ENCODE results near the gene KCNMB1. TPM values are rescaled to one million over a fixed set of nuclear protein-coding genes. Genes with fewer than 3 reads are reported as not detected.

KCNMB1 gene
- total RNA-seq, 2 donors from 2014 or later = 0.09 TPM; not detected in 1

DNA sequence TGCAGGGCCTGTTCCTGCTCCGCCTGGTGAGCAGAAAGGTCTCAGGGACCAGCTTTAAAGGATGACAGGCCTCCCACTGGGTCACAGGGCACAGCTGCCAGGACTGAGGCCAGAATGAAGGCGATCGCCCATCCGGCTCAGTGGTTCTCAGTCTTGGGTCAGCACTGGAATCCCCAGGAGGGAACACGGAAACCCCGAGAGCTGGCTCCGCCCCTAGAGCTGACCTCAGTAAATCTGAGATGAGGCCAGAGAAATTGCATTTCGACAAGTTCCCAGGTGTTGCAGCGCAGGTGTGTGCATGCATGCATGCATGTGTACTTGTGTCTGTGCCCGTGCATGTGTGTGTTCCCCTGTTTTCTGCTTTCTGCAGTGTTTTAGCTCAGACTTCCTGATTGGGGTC lies 47.2 kb upstream of the KCNMB1 start:
- Histone ChIP-seq H3K36me3 (ENCODE audit: control insufficient read depth, insufficient read depth, low read length) (no peaks in the 10 kb centered on the region), H3K27ac (ENCODE audit: low read depth, low read length) (no peak overlapping the region), H3K4me3 (ENCODE audit: low read length) (no peak overlapping the region), H3K27me3 (ENCODE audit: control insufficient read depth, insufficient read depth, low read length, poor library complexity, severe bottlenecking) (peaks cover 15% of the 10 kb centered on the region), H3K9ac (ENCODE audit: extremely low read depth, low read length, poor library complexity, severe bottlenecking) (no peak overlapping the region), H3K9me3 (ENCODE audit: control insufficient read depth, low read length) (peaks cover 8% of the 10 kb centered on the region), H3K4me1 (ENCODE audit: control insufficient read depth, insufficient read depth, low read length) (peaks cover 10% of the 10 kb centered on the region)
- Mint-ChIP-seq H3K4me1 (peaks cover 22% of the 10 kb centered on the region), H3K9me3 (peaks cover 8% of the 10 kb centered on the region), H3K36me3 (ENCODE audit: low read depth) (no peaks in the 10 kb centered on the region), H3K27me3 (ENCODE audit: insufficient read depth) (peaks cover 13% of the 10 kb centered on the region), H3K27ac (no peak overlapping the region), H3K4me3 (no peak overlapping the region)
- TF ChIP-seq, protein P1, sequence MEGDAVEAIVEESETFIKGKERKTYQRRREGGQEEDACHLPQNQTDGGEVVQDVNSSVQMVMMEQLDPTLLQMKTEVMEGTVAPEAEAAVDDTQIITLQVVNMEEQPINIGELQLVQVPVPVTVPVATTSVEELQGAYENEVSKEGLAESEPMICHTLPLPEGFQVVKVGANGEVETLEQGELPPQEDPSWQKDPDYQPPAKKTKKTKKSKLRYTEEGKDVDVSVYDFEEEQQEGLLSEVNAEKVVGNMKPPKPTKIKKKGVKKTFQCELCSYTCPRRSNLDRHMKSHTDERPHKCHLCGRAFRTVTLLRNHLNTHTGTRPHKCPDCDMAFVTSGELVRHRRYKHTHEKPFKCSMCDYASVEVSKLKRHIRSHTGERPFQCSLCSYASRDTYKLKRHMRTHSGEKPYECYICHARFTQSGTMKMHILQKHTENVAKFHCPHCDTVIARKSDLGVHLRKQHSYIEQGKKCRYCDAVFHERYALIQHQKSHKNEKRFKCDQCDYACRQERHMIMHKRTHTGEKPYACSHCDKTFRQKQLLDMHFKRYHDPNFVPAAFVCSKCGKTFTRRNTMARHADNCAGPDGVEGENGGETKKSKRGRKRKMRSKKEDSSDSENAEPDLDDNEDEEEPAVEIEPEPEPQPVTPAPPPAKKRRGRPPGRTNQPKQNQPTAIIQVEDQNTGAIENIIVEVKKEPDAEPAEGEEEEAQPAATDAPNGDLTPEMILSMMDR (conservative IDR thresholded peaks at IDR 0.05) = no peak
- DNase-seq = no peak
- WGBS, 2 experiments (ENCODE audit: insufficient coverage in 1 of 2, insufficient read length in 1 of 2) = 94 to 96% methylated on average over 10 of the region's 10 CpGs

- peaks cover 8% of the 10 kb centered on the region for H3K9me3 Mint-ChIP-seq
- Histone ChIP-seq H3K4me1 (ENCODE audit: control insufficient read depth, insufficient read depth, low read length) (peaks cover 3% of the 10 kb centered on the region), H3K9ac (ENCODE audit: extremely low read depth, low read length, poor library complexity, severe bottlenecking) (no peak overlapping the region), H3K27ac (ENCODE audit: low read depth, low read length) (no peak overlapping the region), H3K36me3 (ENCODE audit: control insufficient read depth, insufficient read depth, low read length) (no peaks in the 10 kb centered on the region), H3K4me3 (ENCODE audit: low read length) (no peak overlapping the region), H3K27me3 (ENCODE audit: control insufficient read depth, insufficient read depth, low read length, poor library complexity, severe bottlenecking) (peaks cover 15% of the 10 kb centered on the region), H3K9me3 (ENCODE audit: control insufficient read depth, low read length) (peaks cover 8% of the 10 kb centered on the region)
- TF ChIP-seq, protein P1 (conservative IDR thresholded peaks at IDR 0.05) = peak; percentile 95
- DNase-seq = peak; percentile 94
- no peaks in the 10 kb centered on the region for H3K36me3 Mint-ChIP-seq (ENCODE audit: low read depth)
- no peak overlapping the region for H3K27ac Mint-ChIP-seq
- peaks cover 9% of the 10 kb centered on the region for H3K27me3 Mint-ChIP-seq (ENCODE audit: insufficient read depth)
- 62% methylated on average over 7 to 16 of the region's 16 CpGs for WGBS, 2 experiments (ENCODE audit: insufficient coverage in 1 of 2, insufficient read length in 1 of 2)
- H3K4me3 Mint-ChIP-seq = no peak overlapping the region
- H3K4me1 Mint-ChIP-seq = peaks cover 12% of the 10 kb centered on the region
These were observed 45.9 kb upstream of the KCNMB1 start for GRCh38 chr5:170434966-170435605.

- Mint-ChIP-seq H3K4me3 (no peak overlapping the region), H3K9me3 (peaks cover 8% of the 10 kb centered on the region), H3K36me3 (ENCODE audit: low read depth) (no peaks in the 10 kb centered on the region), H3K27me3 (ENCODE audit: insufficient read depth) (peaks cover 5% of the 10 kb centered on the region), H3K4me1 (peaks cover 3% of the 10 kb centered on the region), H3K27ac (no peak overlapping the region)
- WGBS, 2 experiments (ENCODE audit: insufficient coverage in 1 of 2, insufficient read length in 1 of 2) = 98% methylated on average over 3 of the region's 3 CpGs; no CpG with 5 or more reads in 1 of the 2 experiments
- TF ChIP-seq, protein P1 (conservative IDR thresholded peaks at IDR 0.05) = no peak
- no peaks in the 10 kb centered on the region for H3K36me3 ChIP-seq (ENCODE audit: control insufficient read depth, insufficient read depth, low read length)
- no peak for DNase-seq
- no peak overlapping the region for H3K9ac ChIP-seq (ENCODE audit: extremely low read depth, low read length, poor library complexity, severe bottlenecking)
- no peak overlapping the region for H3K27ac ChIP-seq (ENCODE audit: low read depth, low read length)
- peaks cover 2% of the 10 kb centered on the region for H3K27me3 ChIP-seq (ENCODE audit: control insufficient read depth, insufficient read depth, low read length, poor library complexity, severe bottlenecking)
- no peak overlapping the region for H3K4me3 ChIP-seq (ENCODE audit: low read length)
- H3K9me3 ChIP-seq (ENCODE audit: control insufficient read depth, low read length) = peaks cover 8% of the 10 kb centered on the region
- H3K4me1 ChIP-seq (ENCODE audit: control insufficient read depth, insufficient read depth, low read length) = no peaks in the 10 kb centered on the region
These were observed 43.5 kb upstream of the KCNMB1 start for GRCh38 chr5:170432669-170433068.
